Thoracic aorta (tissue), 2 donors: Measurements from ENCODE around the gene ABHD15. TPM values are rescaled to one million over a fixed set of nuclear protein-coding genes. Genes with fewer than 3 reads are reported as not detected.
A peak's percentile ranks its signal among the peaks of the same experiment; 100 is the strongest.

Experiments used
- ATAC-seq: fragments of 150-250 bp; one replicate; pipeline ENCODE4 v1.8.0; 2017; ENCODE audit warnings: low read depth; ENCODE audit not compliant: insufficient number of reproducible peaks, low FRiP score
- DNase-seq: peaks from one replicate; pipeline ENCODE4 v3.0.0-alpha.2; 2020; ENCODE audit warnings: low spot score
- H3K27ac ChIP-seq, 2 donors: fragments of 200-600 bp; sonication (generic); 1 replicate in 1 of 2; 2 replicates in 1 of 2; pipeline ENCODE4 v1.5.1; 2016; ENCODE audit warnings: mild to moderate bottlenecking in 2 of 2, moderate library complexity in 2 of 2
- H3K27me3 ChIP-seq: fragments of 200-600 bp; sonication (generic); replicated peaks from 2 replicates; pipeline ENCODE4 v1.6.0; 2016; ENCODE audit warnings: mild to moderate bottlenecking; ENCODE audit not compliant: insufficient read depth
- H3K36me3 ChIP-seq: fragments of 200-600 bp; sonication (generic); one replicate; pipeline ENCODE4 v1.5.1; 2016
- H3K4me1 ChIP-seq, 2 donors: fragments of 200-600 bp; sonication (generic); 1 replicate in 1 of 2; 2 replicates in 1 of 2; pipeline versions ENCODE4 v1.5.1 to v1.6.0; 2016; ENCODE audit warnings: low read depth in 2 of 2, mild to moderate bottlenecking in 1 of 2; ENCODE audit not compliant: control insufficient read depth in 1 of 2
- H3K4me3 ChIP-seq: fragments of 200-600 bp; sonication (generic); 2 replicates; pipeline ENCODE4 v1.5.1; 2016; ENCODE audit warnings: mild to moderate bottlenecking
- H3K9me3 ChIP-seq: fragments of 200-600 bp; sonication (generic); 2 replicates; pipeline ENCODE4 v1.5.1; 2016
- CTCF ChIP-seq: fragments of 200-600 bp; sonication (generic); IDR thresholded peaks from one replicate; pipeline ENCODE4 v1.5.1; 2019; ENCODE audit warnings: antibody characterized with exemption
- total RNA-seq, 2 donors: library from RNA; depleted of rRNA; stranded (reverse); fragments of >200 nt; gene quantifications; one replicate each; pipeline versions ENCODE4 v1.1.0 to v1.2.3, GENCODE V29; 2016

The ABHD15 gene
- total RNA-seq = 10 to 100 TPM; 11.3 to 24.0 TPM

- no peak for ATAC-seq
- Histone ChIP-seq H3K4me1 (peaks cover 6 to 36% of the 10 kb centered on the region in 2 donors), H3K27ac (peak within 1 kb of the TSS; percentile 75 to 93), H3K27me3 (no peaks in the 10 kb centered on the region), H3K36me3 (no peaks in the 10 kb centered on the region), H3K9me3 (no peaks in the 10 kb centered on the region), H3K4me3 (peak within 1 kb of the TSS; percentile 92)
- no peak for DNase-seq
- TF ChIP-seq CTCF = peak; percentile 10
Measured at GRCh38 chr17:29566473-29567303, at the start of gene ABHD15. TSS of gene ABHD15 (minus strand) at chr17:29567037. CDS start at chr17:29566966, 71 bp downstream.

- TF ChIP-seq CTCF = no peak
- H3K4me1 ChIP-seq = peaks cover 35 to 74% of the 10 kb centered on the region in 2 donors
- no peaks in the 10 kb centered on the region for H3K9me3 ChIP-seq
- ATAC-seq = no peak
- no peaks in the 10 kb centered on the region for H3K27me3 ChIP-seq
- peak; percentile 43 for DNase-seq
- no peaks in the 10 kb centered on the region for H3K36me3 ChIP-seq
- peak overlapping the region; percentile 70 for H3K4me3 ChIP-seq
- H3K27ac ChIP-seq = no peak overlapping the region
Measured at GRCh38 chr17:29615492-29616299, 48.9 kb upstream of the ABHD15 start.

- Histone ChIP-seq H3K27ac (no peak overlapping the region), H3K9me3 (no peaks in the 10 kb centered on the region), H3K36me3 (no peaks in the 10 kb centered on the region), H3K27me3 (no peaks in the 10 kb centered on the region), H3K4me1 (peaks cover 35 to 72% of the 10 kb centered on the region in 2 donors), H3K4me3 (peak overlapping the region; percentile 70)
- no peak for ATAC-seq
- DNase-seq = no peak
- no peak for TF ChIP-seq CTCF
Measured at GRCh38 chr17:29615048-29615385, 48.2 kb upstream of the ABHD15 start.

GRCh38 chr17:29614349-29615047 lies 47.7 kb upstream of the ABHD15 start:
- H3K36me3 ChIP-seq = no peaks in the 10 kb centered on the region
- H3K27ac ChIP-seq = no peak overlapping the region
- H3K4me3 ChIP-seq = no peak overlapping the region
- TF ChIP-seq CTCF = no peak
- ATAC-seq = no peak
- no peaks in the 10 kb centered on the region for H3K27me3 ChIP-seq
- DNase-seq = no peak
- H3K4me1 ChIP-seq = peaks cover 35 to 67% of the 10 kb centered on the region in 2 donors
- H3K9me3 ChIP-seq = no peaks in the 10 kb centered on the region

- ATAC-seq (no peak), DNase-seq (no peak)
- Histone ChIP-seq H3K27ac (no peak overlapping the region), H3K4me3 (peak overlapping the region; percentile 62), H3K4me1 (peaks cover 35 to 60% of the 10 kb centered on the region in 2 donors), H3K36me3 (no peaks in the 10 kb centered on the region), H3K27me3 (no peaks in the 10 kb centered on the region), H3K9me3 (no peaks in the 10 kb centered on the region)
- TF ChIP-seq CTCF = no peak
Measured at GRCh38 chr17:29613856-29614255, 47.0 kb upstream of the ABHD15 start.
